Mesenchymal stem cell (in vitro differentiated cells and primary cell): ENCODE data around the gene IGIP.
A peak's percentile ranks its signal among the peaks of the same experiment; 100 is the strongest.

Experiments
- DNase-seq: peaks from one replicate; pipeline ENCODE4 v3.0.0-alpha.2; 2013
- H2AFZ ChIP-seq: one replicate; pipeline ENCODE4 v1.6.1; 2013; ENCODE audit warnings: low read depth, mild to moderate bottlenecking, control low read depth, inconsistent platforms, low read length, moderate library complexity
- H2AK5ac ChIP-seq: 2 replicates; pipeline ENCODE4 v1.6.1; 2013; ENCODE audit warnings: low read length, moderate library complexity, mild to moderate bottlenecking, inconsistent platforms; ENCODE audit not compliant: severe bottlenecking
- H2BK120ac ChIP-seq: one replicate; pipeline ENCODE4 v1.6.1; 2013; ENCODE audit warnings: low read depth, mild to moderate bottlenecking, inconsistent platforms, low read length, moderate library complexity
- H2BK12ac ChIP-seq, 2 experiments: one replicate each; pipeline ENCODE4 v1.6.1; 2013; ENCODE audit warnings: inconsistent platforms in 2 of 2, low read length in 2 of 2, mild to moderate bottlenecking in 2 of 2, moderate library complexity in 2 of 2, control low read depth in 1 of 2
- H2BK15ac ChIP-seq: one replicate; pipeline ENCODE4 v1.6.1; 2013; ENCODE audit warnings: mild to moderate bottlenecking, low read depth, inconsistent platforms; ENCODE audit not compliant: poor library complexity, severe bottlenecking
- H2BK5ac ChIP-seq: 2 replicates; pipeline ENCODE4 v1.6.1; 2013; ENCODE audit warnings: low read depth, mild to moderate bottlenecking, low read length, control low read depth, inconsistent platforms; ENCODE audit not compliant: poor library complexity, severe bottlenecking
- H3K14ac ChIP-seq, 2 experiments: one replicate each; pipeline ENCODE4 v1.6.1; 2013; ENCODE audit warnings: inconsistent platforms in 2 of 2, low read length in 2 of 2, control low read depth in 1 of 2, mild to moderate bottlenecking in 1 of 2, moderate library complexity in 1 of 2
- H3K18ac ChIP-seq, 2 experiments: one replicate each; pipeline ENCODE4 v1.6.1; 2013; ENCODE audit warnings: inconsistent platforms in 2 of 2, low read length in 2 of 2, control low read depth in 1 of 2, low read depth in 1 of 2, mild to moderate bottlenecking in 1 of 2
- H3K23ac ChIP-seq, 2 experiments: one replicate each; pipeline ENCODE4 v1.6.1; 2013; ENCODE audit warnings: inconsistent platforms in 2 of 2, low read length in 2 of 2, mild to moderate bottlenecking in 2 of 2, moderate library complexity in 2 of 2, control low read depth in 1 of 2
- H3K27ac ChIP-seq: 2 replicates; pipeline ENCODE4 v1.5.1; 2013; ENCODE audit warnings: mild to moderate bottlenecking, moderate library complexity, low read length, control low read depth, inconsistent platforms; ENCODE audit not compliant: poor library complexity, severe bottlenecking
- H3K27me3 ChIP-seq, 2 experiments: 2 replicates each; pipeline versions ENCODE4 v1.6.1 to v1.7.0; 2013; ENCODE audit warnings: low read length in 2 of 2, mild to moderate bottlenecking in 2 of 2, moderate library complexity in 2 of 2, control low read depth in 1 of 2, inconsistent platforms in 1 of 2; ENCODE audit not compliant: control insufficient read depth in 1 of 2, insufficient read depth in 1 of 2
- H3K36me3 ChIP-seq, 2 experiments: 2 replicates each; pipeline versions ENCODE4 v1.6.1 to v1.7.0; 2013; ENCODE audit warnings: low read length in 2 of 2, control low read depth in 1 of 2, inconsistent platforms in 1 of 2, low read depth in 1 of 2, mild to moderate bottlenecking in 1 of 2; ENCODE audit not compliant: insufficient read depth in 2 of 2, control insufficient read depth in 1 of 2
- H3K4ac ChIP-seq, 2 experiments: one replicate each; pipeline ENCODE4 v1.6.1; 2013; ENCODE audit warnings: inconsistent platforms in 2 of 2, low read length in 2 of 2, mild to moderate bottlenecking in 2 of 2, moderate library complexity in 2 of 2, control low read depth in 1 of 2, low read depth in 1 of 2
- H3K4me1 ChIP-seq: 2 replicates; pipeline ENCODE4 v1.6.1; 2013; ENCODE audit warnings: low read depth, low read length, control low read depth; ENCODE audit not compliant: control insufficient read depth, insufficient read depth
- H3K4me2 ChIP-seq: 2 replicates; pipeline ENCODE4 v1.6.1; 2013; ENCODE audit warnings: low read length, mild to moderate bottlenecking, inconsistent platforms; ENCODE audit not compliant: poor library complexity, severe bottlenecking
- H3K4me3 ChIP-seq, 2 experiments: 2 replicates each; pipeline versions ENCODE4 v1.5.1 to v1.7.0; 2013; ENCODE audit warnings: low read length in 2 of 2, mild to moderate bottlenecking in 2 of 2, control low read depth in 1 of 2, low read depth in 1 of 2; ENCODE audit not compliant: insufficient read depth in 1 of 2
- H3K79me1 ChIP-seq: replicated peaks from 2 replicates; pipeline ENCODE4 v1.6.1; 2013; ENCODE audit warnings: mild to moderate bottlenecking, control low read depth, low read length, inconsistent platforms; ENCODE audit not compliant: poor library complexity, severe bottlenecking
- H3K9ac ChIP-seq: 2 replicates; pipeline ENCODE4 v1.7.0; 2013; ENCODE audit warnings: mild to moderate bottlenecking, low read length, moderate library complexity
- H3K9me3 ChIP-seq: 2 replicates; pipeline ENCODE4 v1.7.0; 2013; ENCODE audit warnings: mild to moderate bottlenecking, low read length; ENCODE audit not compliant: control insufficient read depth
- H4K8ac ChIP-seq: one replicate; pipeline ENCODE4 v1.6.1; 2013; ENCODE audit warnings: inconsistent platforms, mild to moderate bottlenecking, low read length, moderate library complexity
- H4K91ac ChIP-seq: one replicate; pipeline ENCODE4 v1.6.1; 2013; ENCODE audit warnings: mild to moderate bottlenecking, low read length, inconsistent platforms
- WGBS: methylation state at CpG from one replicate; pipeline ENCODE4 v1.1.7; 2013; ENCODE audit warnings: mixed read lengths; 5-methylcytosine and 5-hydroxymethylcytosine counted together

The IGIP gene

DNA sequence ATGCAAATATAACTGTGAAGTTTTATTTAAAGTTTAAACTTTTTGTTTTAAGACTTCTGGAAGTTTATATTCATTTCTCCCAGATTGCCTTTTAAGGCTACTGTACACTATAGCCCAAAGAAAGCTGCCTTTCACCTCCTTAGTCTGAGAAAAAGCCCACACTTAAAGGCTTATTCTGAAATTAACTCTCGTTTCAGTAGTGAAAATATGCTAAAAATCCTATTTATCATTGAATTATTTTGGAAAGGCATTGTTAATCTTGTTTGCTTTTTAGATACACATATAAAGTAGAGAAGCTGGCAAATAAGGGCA is 15.1 kb upstream of the IGIP start:
- Histone ChIP-seq H4K8ac (no peak overlapping the region), H2AFZ (no peak overlapping the region), H3K18ac (no peak overlapping the region), H3K4me3 (no peak overlapping the region), H3K27me3 (peaks cover 0 to 38% of the 10 kb centered on the region in 2 experiments), H2AK5ac (no peak overlapping the region), H3K27ac (no peak overlapping the region), H3K79me1 (peaks cover 29% of the 10 kb centered on the region), H2BK120ac (no peak overlapping the region), H2BK15ac (no peak overlapping the region), H3K4me1 (peaks cover 31% of the 10 kb centered on the region), H3K4me2 (no peak overlapping the region), H3K14ac (no peak overlapping the region), H4K91ac (no peak overlapping the region), H3K9me3 (no peaks in the 10 kb centered on the region), H2BK5ac (no peak overlapping the region), H3K4ac (no peak overlapping the region), H3K9ac (peak overlapping the region; percentile 98), H3K23ac (no peak overlapping the region), H2BK12ac (no peak overlapping the region), H3K36me3 (no peaks in the 10 kb centered on the region)
- no CpG with 5 or more reads among the region's 1 CpG for WGBS
- DNase-seq: no peak

DNA sequence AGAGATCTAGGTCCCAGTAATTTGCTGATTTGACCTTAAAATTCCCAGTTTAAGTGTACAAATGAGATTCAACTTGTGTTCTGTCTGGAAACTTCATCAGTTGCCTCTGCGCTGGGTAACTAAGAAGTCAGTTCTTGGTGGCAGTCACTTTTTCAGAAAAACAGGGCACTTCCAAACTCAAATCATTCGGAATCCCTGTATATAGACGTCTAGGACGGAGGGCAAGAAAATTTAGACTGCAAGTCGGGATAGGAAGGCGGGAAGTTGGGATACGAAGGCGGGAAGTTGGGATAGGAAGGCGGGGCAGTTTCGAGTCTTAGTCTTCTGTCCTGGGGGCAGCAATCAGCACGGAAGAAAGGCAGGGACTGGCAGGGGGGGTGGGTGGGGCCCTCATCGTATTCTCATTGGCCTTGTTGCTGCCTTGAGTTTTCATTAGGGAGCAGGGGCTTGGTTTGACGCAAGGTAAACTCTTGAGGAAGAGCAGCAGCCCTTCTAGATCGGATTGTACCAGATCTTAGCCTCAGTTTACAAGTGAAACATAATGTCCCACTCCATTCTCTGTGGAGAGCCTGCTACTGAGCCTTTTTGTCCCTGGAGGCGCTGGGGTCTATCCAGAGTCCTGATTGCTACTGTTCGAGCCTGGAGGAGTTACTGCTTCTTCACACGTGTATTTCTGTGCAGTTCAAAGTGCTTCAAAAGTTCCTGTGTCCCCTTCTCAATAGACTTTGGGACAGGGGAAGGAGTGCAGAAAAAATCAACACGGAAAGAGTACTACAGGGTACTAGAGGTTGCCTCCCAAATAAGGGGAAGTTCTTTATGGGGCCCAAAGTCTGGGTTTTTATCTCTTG is 14.5 kb upstream of the IGIP start:
- Histone ChIP-seq H2AK5ac (no peak overlapping the region), H3K23ac (no peak overlapping the region), H3K14ac (no peak overlapping the region), H3K9ac (peak overlapping the region; percentile 98), H3K9me3 (no peaks in the 10 kb centered on the region), H2BK12ac (no peak overlapping the region), H2BK5ac (no peak overlapping the region), H2AFZ (no peak overlapping the region), H2BK15ac (no peak overlapping the region), H3K27ac (no peak overlapping the region), H3K27me3 (peaks cover 0 to 38% of the 10 kb centered on the region in 2 experiments), H4K91ac (no peak overlapping the region), H3K36me3 (no peaks in the 10 kb centered on the region), H3K4me1 (peaks cover 31% of the 10 kb centered on the region), H3K18ac (no peak overlapping the region), H3K79me1 (peaks cover 29% of the 10 kb centered on the region), H3K4me3 (no peak overlapping the region), H3K4me2 (no peak overlapping the region), H4K8ac (no peak overlapping the region), H2BK120ac (no peak overlapping the region), H3K4ac (no peak overlapping the region)
- 10% methylated on average over 18 of the region's 18 CpGs for WGBS
- no peak for DNase-seq

DNA sequence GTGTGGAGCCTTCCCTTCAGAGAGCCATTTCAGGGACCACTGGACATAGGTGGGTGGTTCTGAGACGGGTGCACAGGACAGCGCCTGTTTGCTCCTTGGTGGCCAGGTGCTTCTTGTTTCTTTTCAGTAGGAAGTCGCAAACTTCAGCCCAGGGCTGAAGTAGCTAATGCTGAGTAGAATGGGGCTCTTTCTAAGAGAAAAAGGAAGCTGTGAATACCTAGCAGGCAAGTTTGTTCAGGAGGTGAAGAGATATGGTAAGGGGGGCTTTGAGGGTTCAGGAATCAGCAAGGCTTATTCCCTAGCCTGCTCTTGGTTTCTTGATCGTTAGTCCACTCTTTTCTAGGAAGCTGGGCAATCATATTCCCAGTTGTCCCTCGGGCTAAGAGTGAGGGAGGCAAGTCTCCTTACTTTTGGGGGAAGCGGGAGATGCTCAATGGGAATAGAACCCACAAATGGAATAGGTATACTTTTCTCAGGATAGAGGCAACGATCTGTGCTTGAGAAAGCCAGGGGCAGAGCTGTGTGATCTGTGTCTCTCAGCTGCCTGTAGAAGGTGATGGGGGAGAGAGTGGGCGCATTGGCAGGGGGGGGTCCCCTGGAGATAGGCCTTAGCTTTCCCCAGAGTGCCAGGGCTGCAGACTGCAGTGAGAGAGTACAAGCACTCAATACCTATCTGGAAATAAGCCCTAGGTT is 13.7 kb upstream of the IGIP start:
- Histone ChIP-seq H3K9ac (peak overlapping the region; percentile 92), H3K18ac (no peak overlapping the region), H3K36me3 (no peaks in the 10 kb centered on the region), H3K4me3 (peak overlapping the region in 1 of 2 experiments; percentile 88), H3K27me3 (peaks cover 0 to 38% of the 10 kb centered on the region in 2 experiments), H2BK5ac (no peak overlapping the region), H2AFZ (no peak overlapping the region), H3K23ac (no peak overlapping the region), H3K79me1 (peaks cover 31% of the 10 kb centered on the region), H4K91ac (no peak overlapping the region), H3K14ac (no peak overlapping the region), H2BK12ac (no peak overlapping the region), H2BK120ac (no peak overlapping the region), H2BK15ac (no peak overlapping the region), H3K4me1 (peaks cover 30% of the 10 kb centered on the region), H3K27ac (no peak overlapping the region), H4K8ac (no peak overlapping the region), H3K4ac (no peak overlapping the region), H3K9me3 (no peaks in the 10 kb centered on the region), H3K4me2 (no peak overlapping the region), H2AK5ac (no peak overlapping the region)
- 47% methylated on average over 8 of the region's 8 CpGs for WGBS
- no peak for DNase-seq

DNA sequence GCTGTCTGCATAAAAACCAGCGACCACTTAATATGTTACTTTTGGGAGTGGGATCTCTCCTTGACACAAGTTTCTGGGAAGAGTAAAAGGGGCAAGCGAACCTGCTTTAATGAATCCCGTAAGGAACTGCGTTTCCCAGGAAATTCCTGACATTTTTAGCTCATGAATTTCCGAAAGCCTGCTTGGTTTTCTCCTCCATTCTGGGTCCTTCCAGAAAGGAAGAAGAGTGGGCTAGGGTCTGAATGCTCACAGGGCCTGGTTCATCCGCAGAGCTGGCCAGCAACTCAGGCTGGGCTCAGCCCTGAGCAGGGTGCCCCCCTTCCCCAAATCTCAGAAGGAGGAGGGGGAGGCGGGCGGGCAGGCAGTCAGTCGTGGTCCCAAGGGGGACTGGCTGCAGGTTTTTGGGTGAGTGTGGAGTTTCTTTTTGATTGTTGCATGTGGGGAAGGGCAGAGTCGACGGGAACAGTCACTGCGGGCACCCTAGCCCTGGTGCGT is 13.0 kb upstream of the IGIP start:
- Histone ChIP-seq H3K9ac (peak overlapping the region; percentile 92), H3K4ac (no peak overlapping the region), H3K27ac (no peak overlapping the region), H3K23ac (no peak overlapping the region), H2BK15ac (peak overlapping the region; percentile 79), H4K91ac (peak overlapping the region; percentile 60), H3K27me3 (peaks cover 0 to 38% of the 10 kb centered on the region in 2 experiments), H3K4me2 (peak overlapping the region; percentile 100), H2AK5ac (no peak overlapping the region), H2AFZ (no peak overlapping the region), H3K4me1 (peaks cover 26% of the 10 kb centered on the region), H3K4me3 (peak overlapping the region; percentile 81 to 88), H2BK5ac (no peak overlapping the region), H3K79me1 (peaks cover 33% of the 10 kb centered on the region), H4K8ac (peak overlapping the region; percentile 38), H3K9me3 (no peaks in the 10 kb centered on the region), H3K18ac (peak overlapping the region; percentile 73 to 87), H2BK12ac (no peak overlapping the region), H3K36me3 (no peaks in the 10 kb centered on the region), H3K14ac (no peak overlapping the region), H2BK120ac (no peak overlapping the region)
- DNase-seq: peak; percentile 16
- WGBS: 12% methylated on average over 10 of the region's 13 CpGs
